Measurements from ENCODE around the gene TUBG2.

DNA sequence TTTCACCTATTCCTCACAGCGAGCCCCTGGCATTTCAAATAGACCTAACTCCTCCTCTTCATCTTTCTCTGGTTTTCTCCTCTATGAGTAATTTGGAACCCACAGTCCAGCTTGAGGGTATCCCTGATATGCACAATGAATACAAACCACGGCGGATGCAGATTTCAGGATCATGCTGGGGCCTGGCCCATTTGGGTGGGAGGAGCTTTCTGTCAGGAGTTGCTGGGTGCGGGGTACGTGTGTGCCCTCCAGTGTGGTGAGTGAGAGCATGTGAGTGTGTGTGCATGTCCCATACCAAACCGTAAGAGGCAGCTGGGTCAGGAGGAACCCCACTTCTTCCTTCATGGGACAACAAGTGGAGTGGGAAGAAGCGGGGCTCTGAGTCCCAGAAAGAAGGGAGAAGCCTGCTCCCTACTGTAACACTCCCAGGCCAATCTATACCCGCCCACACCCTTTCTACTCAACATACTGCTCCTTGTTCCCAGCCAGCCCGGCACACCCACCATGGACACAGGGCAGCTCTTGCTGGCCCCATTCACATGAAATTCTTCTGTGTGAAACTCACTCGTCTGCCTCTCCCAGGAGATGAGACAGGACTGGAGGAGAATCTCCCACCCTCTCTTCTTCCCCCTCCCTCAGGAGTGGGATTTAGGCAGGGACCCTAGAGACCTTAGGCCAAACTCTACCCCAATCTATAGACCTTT, 41.7 kb downstream of the TUBG2 start:
- TF ChIP-seq ZNF274 (IDR thresholded peaks at IDR 0.05; ENCODE audit: low read depth, low read length): no peak
- no peak for TF ChIP-seq YY1 (IDR thresholded peaks at IDR 0.05; ENCODE audit: insufficient read depth, insufficient read length)
